GM19351 (cell line): ENCODE data around the gene ACAP2.
A peak's percentile ranks its signal among the peaks of the same experiment; 100 is the strongest.
"Not testable (repeated sequence)": the region's sequence is repeated elsewhere in the genome, so short reads cannot be mapped to it uniquely, and the experiment has no call there.

ENCODE experiments used
- ATAC-seq: cut with Tn5 transposase; IDR thresholded peaks from one replicate; pipeline ENCODE4 v1.9.1; 2021; ENCODE audit warnings: mild to moderate bottlenecking, moderate library complexity; ENCODE audit not compliant: unreplicated experiment

The ACAP2 gene

GRCh38 chr3:195443391-195443989, 670 bp upstream of the ACAP2 start:
- ATAC-seq: no peak

- ATAC-seq: peak; percentile 3
These were observed 738 bp downstream of the ACAP2 start for GRCh38 chr3:195441992-195442572.

- no peak for ATAC-seq
These were observed 1.3 kb downstream of the ACAP2 start for GRCh38 chr3:195441476-195441991.

GRCh38 chr3:195441051-195441450, 1.8 kb downstream of the ACAP2 start:
- no peak for ATAC-seq

- no peak for ATAC-seq
These were observed 2.4 kb downstream of the ACAP2 start for GRCh38 chr3:195440379-195440778.

GRCh38 chr3:195438371-195438770, 4.4 kb downstream of the ACAP2 start:
- no peak for ATAC-seq

GRCh38 chr3:195425849-195426248, 17.0 kb downstream of the ACAP2 start:
- no peak for ATAC-seq

- no peak for ATAC-seq
These were observed 19.0 kb downstream of the ACAP2 start for GRCh38 chr3:195423818-195424217.

GRCh38 chr3:195421400-195421799, 21.4 kb downstream of the ACAP2 start:
- ATAC-seq: no peak

- ATAC-seq: no peak
These were observed 26.0 kb downstream of the ACAP2 start for GRCh38 chr3:195416795-195417194.

GRCh38 chr3:195411836-195412235, 31.0 kb downstream of the ACAP2 start:
- ATAC-seq: no peak

- no peak for ATAC-seq
These were observed 32.3 kb downstream of the ACAP2 start for GRCh38 chr3:195410546-195410945.

- no peak for ATAC-seq
These were observed 35.0 kb downstream of the ACAP2 start for GRCh38 chr3:195407531-195408409.

GRCh38 chr3:195405651-195406050, 37.2 kb downstream of the ACAP2 start:
- no peak for ATAC-seq

GRCh38 chr3:195403841-195404408, 38.9 kb downstream of the ACAP2 start:
- ATAC-seq: no peak

- ATAC-seq: no peak
These were observed 39.6 kb downstream of the ACAP2 start for GRCh38 chr3:195403244-195403643.

GRCh38 chr3:195401943-195402342, 40.9 kb downstream of the ACAP2 start:
- ATAC-seq: no peak

- ATAC-seq: not testable (repeated sequence)
These were observed 44.4 kb downstream of the ACAP2 start for GRCh38 chr3:195398460-195398859.

- no peak for ATAC-seq
These were observed 45.3 kb downstream of the ACAP2 start for GRCh38 chr3:195397524-195397923.

- no peak for ATAC-seq
These were observed 47.5 kb downstream of the ACAP2 start for GRCh38 chr3:195395208-195395816.

GRCh38 chr3:195394700-195395099, 48.1 kb downstream of the ACAP2 start:
- ATAC-seq: peak; percentile 25
